Amniotic epithelial cell (primary cell): Measurements from ENCODE around the gene UBE2I.
A peak's percentile ranks its signal among the peaks of the same experiment; 100 is the strongest.
"Not testable (repeated sequence)": the region's sequence is repeated elsewhere in the genome, so short reads cannot be mapped to it uniquely, and the experiment has no call there.

Source experiments
- DNase-seq: peaks from one replicate; pipeline ENCODE4 v3.0.0-alpha.2; 2010; ENCODE audit warnings: low read depth

Gene UBE2I

GRCh38 chr16:1314399-1315068 lies 5.1 kb downstream of the UBE2I start:
- DNase-seq: no peak

DNA sequence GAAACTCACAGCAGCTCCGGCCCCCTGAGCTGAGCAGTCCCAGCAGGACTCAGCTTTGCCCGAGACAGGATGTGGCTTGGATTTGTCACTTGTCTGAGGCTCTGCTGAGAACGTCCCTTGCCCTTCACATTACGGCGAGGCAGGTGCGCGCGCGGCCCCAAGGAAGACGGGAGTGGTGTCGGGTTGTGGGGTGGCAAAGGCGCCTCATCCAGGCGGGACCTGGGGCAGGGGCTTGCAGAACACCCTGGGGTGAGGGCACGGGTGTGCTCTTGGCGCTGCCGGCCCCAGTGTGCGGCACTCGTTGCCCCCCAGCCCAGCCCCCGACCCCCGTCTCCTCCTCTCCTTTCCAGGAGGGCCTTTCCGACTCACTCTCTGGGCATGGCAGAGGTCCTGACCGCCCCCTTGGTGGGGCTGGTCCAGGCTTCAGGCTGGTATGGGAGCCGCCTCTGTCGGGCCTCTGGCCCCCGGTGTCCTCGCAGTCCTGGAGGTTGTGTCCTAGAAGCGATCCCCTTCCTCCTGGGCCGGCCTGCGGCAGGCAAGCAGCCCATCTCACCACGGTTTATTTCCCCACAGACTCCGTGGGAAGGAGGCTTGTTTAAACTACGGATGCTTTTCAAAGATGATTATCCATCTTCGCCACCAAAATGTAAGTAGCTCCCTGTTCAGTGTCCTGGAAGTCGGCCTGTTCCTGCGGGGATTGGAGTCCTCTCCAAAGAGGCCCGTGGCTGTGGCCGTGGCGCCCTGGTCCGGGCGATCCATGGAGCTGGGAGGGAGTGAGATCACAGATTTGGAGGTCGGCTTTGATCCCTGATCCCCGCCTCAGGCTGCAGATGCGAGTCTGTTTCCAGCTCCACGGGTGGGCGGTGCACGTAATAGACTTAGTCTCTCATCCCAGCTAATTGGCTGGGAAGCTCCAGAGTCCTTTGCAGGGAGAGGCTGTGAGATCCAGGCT lies 5.9 kb downstream of the UBE2I start:
- DNase-seq: no peak

GRCh38 chr16:1316033-1316405 lies 6.6 kb downstream of the UBE2I start:
- DNase-seq: no peak

- no peak for DNase-seq
Measured at GRCh38 chr16:1317479-1318267, 8.2 kb downstream of the UBE2I start.

DNA sequence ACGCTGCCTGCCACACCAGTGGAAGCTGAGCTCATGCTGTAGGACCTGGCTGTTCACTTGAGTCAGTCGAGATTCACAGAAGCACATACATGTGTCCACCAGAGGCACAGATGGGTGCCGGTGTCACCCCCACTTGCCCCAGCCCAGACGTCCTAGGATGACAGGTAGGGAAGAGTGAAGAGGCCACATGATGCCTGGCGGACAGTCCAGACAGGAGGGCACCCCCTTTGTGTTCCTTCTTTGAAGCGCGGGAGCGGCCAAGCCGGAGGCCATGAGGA lies 8.8 kb downstream of the UBE2I start:
- DNase-seq: no peak

DNA sequence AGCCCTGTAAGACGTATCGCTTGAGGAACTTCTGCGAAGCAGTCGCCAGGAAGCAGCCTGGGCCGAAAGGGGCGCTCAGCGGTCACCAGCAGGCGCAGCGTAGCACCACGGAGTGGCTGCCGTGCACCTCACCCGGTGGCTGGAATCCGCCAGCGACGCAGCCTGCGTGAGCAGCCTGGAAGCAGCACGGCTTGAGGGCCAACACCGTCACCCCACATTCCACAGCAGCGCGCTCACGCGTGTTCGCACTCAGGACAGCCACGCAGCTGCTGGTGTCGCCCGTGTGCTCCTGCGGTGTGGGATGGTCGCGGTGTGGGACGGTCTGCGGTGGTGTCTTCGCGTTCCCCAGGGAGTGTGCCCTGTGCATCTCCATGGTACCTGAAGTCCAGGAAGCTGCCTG lies 9.6 kb downstream of the UBE2I start:
- DNase-seq: no peak

- DNase-seq: no peak
Measured at GRCh38 chr16:1320097-1320496, 10.7 kb downstream of the UBE2I start.

DNA sequence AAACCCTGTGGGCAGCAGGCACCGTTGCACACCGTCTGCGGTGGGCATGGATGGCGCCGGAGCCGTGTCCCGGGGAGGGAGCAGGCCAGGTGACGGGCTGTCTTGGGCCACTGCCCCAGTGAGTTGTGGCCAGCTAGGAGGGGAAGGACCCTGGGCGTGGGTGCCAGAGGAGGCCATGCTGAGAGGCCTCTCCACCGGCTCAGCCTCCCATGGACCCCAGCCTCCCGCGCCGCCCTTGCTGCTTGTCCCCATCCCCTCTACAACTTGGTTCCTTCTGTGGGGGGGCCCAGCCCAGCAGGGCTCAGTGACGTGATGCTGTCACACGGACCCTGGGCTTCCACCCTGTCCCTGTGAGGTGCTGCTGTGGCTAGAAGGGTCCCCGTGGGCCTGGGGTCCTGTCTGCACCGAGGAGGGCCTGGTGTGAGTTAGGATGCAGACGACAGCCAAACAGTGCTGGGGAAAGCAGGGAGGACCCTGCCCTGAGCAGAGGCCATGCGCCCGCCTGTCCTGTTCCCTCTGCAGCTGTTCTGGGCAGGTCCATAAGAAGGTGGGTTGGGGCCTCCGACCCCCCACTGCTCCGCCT lies 11.3 kb downstream of the UBE2I start:
- no peak for DNase-seq

GRCh38 chr16:1322407-1322806 lies 13.0 kb downstream of the UBE2I start:
- DNase-seq: no peak

DNA sequence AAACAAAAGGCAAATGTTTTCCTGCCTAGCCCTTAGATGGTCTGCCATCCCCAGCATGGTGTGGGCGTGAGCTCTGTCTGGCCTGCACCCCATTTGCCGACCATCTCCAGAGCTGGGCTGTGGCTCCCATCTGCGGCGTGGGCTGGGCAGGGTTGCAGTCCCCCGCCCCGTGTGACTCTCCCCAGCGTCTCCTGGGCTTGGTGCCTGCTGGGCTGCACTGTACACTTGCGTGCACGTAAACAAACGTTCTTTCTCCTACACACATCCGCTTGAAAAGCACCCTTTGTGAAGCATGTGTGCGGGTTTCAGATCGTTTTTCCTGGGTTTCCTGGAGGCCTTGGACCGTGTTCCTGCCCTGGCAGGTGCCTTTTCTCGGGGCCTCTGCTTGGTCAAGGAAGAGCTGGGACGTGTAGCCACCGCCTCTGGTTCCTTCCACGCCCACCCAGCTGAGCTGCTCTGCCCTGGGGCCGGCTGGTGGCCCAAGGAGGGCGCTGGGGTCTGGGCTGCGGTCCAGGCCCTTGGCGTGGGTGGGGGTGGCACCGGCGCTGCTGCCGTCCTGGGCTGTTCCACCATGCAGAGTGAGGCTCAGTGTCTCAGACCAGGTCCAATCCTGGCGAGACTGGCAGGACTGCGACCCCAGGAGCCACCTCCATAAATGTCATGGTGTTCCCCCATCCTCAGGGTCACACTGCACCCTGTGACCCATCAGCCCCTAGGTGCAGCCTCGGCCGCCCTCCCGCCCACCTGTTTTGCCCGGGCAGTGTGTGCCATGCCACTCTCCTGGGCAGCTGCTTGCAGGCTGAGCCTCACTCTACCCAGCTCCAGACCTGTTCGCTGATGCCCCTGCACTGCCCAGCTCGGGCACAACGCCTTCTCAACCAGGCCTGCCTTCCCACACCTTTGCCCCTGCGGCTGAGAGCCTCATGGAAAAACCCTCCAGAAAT lies 14.1 kb downstream of the UBE2I start:
- DNase-seq: no peak

DNA sequence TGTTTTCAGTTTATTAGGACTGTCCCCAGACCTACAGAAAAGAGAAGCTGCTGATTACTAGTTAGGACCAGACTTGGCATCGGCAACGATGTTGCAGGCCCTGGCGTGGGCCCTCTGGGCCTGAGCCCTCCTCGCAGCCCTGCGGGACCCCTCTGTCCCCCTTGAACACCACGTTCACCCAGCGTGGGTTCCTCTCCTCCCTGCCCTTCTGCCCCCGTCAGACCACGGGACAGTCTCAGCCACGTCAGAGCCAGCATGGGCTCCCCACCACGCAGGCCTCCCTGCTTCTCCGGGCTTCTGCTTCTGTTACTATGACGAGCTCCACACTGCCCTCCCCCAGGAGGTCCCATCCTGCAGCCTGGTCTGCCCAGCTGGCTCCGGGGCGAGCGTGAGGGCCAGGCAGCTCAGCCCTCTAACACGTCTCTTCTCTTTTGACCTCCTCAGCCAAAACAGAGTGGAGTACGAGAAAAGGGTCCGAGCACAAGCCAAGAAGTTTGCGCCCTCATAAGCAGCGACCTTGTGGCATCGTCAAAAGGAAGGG lies 14.9 kb downstream of the UBE2I start:
- peak; percentile 22 for DNase-seq

DNA sequence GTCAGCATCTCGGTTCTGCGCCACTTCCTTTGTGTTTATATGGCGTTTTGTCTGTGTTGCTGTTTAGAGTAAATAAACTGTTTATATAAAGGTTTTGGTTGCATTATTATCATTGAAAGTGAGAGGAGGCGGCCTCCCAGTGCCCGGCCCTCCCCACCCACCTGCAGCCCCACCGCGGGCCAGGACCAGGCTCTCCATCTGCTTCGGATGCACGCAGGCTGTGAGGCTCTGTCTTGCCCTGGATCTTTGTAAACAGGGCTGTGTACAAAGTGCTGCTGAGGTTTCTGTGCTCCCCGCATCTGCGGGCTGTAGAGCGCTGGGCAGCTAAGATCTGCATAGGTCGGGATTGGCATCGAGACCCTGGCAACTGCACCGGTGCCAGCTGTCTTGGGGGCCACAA lies 15.8 kb downstream of the UBE2I start:
- DNase-seq: no peak

GRCh38 chr16:1325673-1326371 lies 16.4 kb downstream of the UBE2I start:
- no peak for DNase-seq

GRCh38 chr16:1326391-1326790 lies 17.0 kb downstream of the UBE2I start:
- DNase-seq: no peak

DNA sequence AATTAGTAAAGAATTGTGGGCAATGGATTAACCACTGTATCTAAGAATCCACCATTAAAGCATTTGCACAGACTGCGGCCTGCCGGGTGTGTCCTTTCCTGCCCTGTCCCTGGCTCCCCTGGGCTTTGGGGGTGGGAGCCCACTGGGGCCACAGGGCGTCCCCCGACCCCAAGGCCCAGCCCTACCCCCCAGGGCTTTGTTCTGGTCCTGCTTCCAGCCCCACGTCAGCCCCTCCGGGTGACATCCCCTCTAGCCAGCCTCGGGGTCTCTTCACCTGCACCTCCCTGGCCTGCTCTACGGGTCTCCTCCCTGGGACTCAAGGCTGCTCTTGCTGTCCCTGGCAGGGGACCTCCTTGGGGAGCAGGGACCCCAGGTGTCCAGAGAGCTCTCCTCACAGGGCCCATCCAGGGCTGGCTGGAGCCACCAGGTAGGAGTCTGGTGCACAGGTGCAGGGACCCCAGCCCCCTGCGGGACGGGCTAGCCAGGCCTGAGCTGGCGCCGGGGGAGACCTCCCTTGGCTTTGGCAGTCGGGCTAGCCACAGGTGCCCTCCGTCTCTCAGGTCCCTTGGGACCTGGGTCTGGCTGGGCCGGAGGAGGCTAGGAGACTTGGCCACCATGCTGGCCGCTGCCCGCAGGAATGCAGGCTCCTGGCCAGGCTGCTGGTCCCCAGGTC lies 17.6 kb downstream of the UBE2I start:
- no peak for DNase-seq

- DNase-seq: no peak
Measured at GRCh38 chr16:1327619-1327947, 18.1 kb downstream of the UBE2I start.

GRCh38 chr16:1328136-1328535 lies 18.7 kb downstream of the UBE2I start:
- DNase-seq: not testable (repeated sequence)

- DNase-seq: not testable (repeated sequence)
Measured at GRCh38 chr16:1328961-1329360, 19.5 kb downstream of the UBE2I start.

DNA sequence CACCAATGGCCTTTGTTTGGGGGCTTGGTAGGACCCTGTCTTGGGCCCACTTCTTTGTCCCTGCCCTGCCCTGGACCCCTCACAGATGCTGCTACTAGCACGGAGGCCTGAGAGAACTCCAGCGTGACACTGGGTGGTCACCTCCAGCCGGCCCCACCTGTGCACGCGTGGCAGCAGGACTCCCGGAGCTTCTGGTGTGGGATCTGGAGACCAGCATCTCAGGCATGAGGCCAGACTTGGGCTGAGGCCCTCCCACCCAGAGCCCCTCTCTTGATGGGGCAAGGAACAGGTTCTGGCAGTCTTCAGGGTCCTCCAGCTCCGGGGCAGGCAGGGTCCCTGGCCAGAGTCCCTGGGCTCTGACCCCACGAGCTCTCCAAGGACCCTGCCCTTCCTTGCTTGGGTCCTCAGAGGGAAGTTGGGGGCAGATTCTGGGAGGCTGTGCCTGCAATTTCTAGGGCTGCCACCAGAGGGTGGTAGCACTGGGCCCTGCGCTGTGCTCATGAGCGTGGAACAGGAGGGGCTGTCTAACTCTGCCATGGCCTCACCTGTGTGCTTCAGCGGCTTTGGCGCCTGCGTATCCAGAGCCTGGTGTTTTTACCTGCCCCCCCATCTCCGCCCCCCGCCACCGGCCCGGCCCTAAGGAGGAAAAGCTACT lies 21.0 kb downstream of the UBE2I start:
- DNase-seq: no peak
